ENCODE data around the gene PSMD13. TPM values are rescaled to one million over a fixed set of nuclear protein-coding genes. Genes with fewer than 3 reads are reported as not detected.
A peak's percentile ranks its signal among the peaks of the same experiment; 100 is the strongest.

The PSMD13 gene
- total and polyA plus RNA-seq, 5 donors from 2014 or later: 99.6 to 276 (median 247) TPM

DNA sequence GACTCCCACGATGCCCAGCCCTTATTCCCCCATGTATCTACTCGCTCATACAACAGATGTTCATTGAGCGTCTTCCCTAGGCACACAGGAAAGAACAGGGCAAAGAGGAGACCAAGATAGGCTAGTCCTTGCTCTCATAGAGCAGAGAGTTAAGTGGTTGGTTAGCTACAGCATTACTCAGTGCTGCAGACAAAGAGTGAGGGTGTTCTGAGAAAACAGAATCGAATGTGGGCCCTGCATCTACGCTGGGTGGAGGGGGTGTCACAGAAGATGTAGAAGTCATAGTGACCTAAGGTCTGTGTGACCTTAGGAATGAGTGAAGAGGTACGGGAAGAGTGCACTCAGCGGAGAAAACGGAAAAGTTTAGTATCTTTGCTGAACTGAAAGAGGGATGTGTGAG is 12.3 kb downstream of the PSMD13 start:
- H3K27ac ChIP-seq (ENCODE audit: insufficient read depth, low read length, poor library complexity, severe bottlenecking): no peak overlapping the region
- H3K4me3 ChIP-seq (ENCODE audit: low read depth, low read length): no peak overlapping the region
- ATAC-seq (ENCODE audit: low read depth in 2 of 2): no peak
- no peak for DNase-seq
- H3K4me1 Mint-ChIP-seq: peaks cover 0 to 17% (median 4%) of the 10 kb centered on the region in 4 donors
- H3K36me3 ChIP-seq (ENCODE audit: control insufficient read depth, insufficient read depth, low read length): peaks cover 89% of the 10 kb centered on the region
- H3K36me3 Mint-ChIP-seq: peaks cover 55% of the 10 kb centered on the region
- peaks cover 3% of the 10 kb centered on the region for H3K4me1 ChIP-seq (ENCODE audit: control insufficient read depth, insufficient read depth, low read length, poor library complexity, severe bottlenecking)
- no peak overlapping the region for H3K4me3 Mint-ChIP-seq
- H3K27me3 Mint-ChIP-seq: no peaks in the 10 kb centered on the region
- H3K9me3 Mint-ChIP-seq: peaks cover 0 to 1% (median 0%) of the 10 kb centered on the region in 7 donors
- no peaks in the 10 kb centered on the region for H3K27me3 ChIP-seq (ENCODE audit: control insufficient read depth, insufficient read depth, low read length)
- H3K9me3 ChIP-seq (ENCODE audit: control insufficient read depth in 2 of 2, low read length in 2 of 2): no peaks in the 10 kb centered on the region
- H3K27ac Mint-ChIP-seq: peak overlapping the region in 1 of 3 donors; percentile 84

DNA sequence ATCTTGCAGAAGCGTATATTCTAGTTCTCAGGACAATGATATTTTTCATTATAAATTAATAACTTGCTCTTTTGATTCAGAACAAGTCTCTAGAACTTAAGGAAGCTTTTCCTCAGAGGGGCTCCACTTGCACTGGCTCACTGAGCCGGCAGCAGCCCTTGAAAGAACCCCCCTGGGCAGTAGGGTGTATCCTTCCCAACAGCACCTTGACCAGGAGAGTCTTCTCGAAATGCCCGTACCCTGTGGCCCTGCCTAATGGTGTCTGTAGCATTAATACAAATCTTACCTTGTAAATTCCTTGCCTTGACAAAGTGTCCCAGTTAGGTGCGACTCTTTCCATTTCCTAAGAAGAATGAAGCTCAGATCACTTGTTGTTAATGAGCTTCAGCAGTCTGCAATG is 13.5 kb downstream of the PSMD13 start:
- Mint-ChIP-seq H3K36me3 (peaks cover 49% of the 10 kb centered on the region), H3K9me3 (peaks cover 0 to 1% (median 0%) of the 10 kb centered on the region in 7 donors), H3K4me3 (peak overlapping the region in 1 of 4 donors; percentile 10), H3K27ac (no peak overlapping the region), H3K27me3 (no peaks in the 10 kb centered on the region), H3K4me1 (peaks cover 0 to 16% (median 4%) of the 10 kb centered on the region in 4 donors)
- H3K36me3 ChIP-seq (ENCODE audit: control insufficient read depth, insufficient read depth, low read length): peaks cover 77% of the 10 kb centered on the region
- peak overlapping the region; percentile 29 for H3K27ac ChIP-seq (ENCODE audit: insufficient read depth, low read length, poor library complexity, severe bottlenecking)
- DNase-seq: no peak
- peaks cover 3% of the 10 kb centered on the region for H3K4me1 ChIP-seq (ENCODE audit: control insufficient read depth, insufficient read depth, low read length, poor library complexity, severe bottlenecking)
- no peaks in the 10 kb centered on the region for H3K27me3 ChIP-seq (ENCODE audit: control insufficient read depth, insufficient read depth, low read length)
- no peak for ATAC-seq (ENCODE audit: low read depth in 2 of 2)
- no peak overlapping the region for H3K4me3 ChIP-seq (ENCODE audit: low read depth, low read length)
- no peaks in the 10 kb centered on the region for H3K9me3 ChIP-seq (ENCODE audit: control insufficient read depth in 2 of 2, low read length in 2 of 2)

DNA sequence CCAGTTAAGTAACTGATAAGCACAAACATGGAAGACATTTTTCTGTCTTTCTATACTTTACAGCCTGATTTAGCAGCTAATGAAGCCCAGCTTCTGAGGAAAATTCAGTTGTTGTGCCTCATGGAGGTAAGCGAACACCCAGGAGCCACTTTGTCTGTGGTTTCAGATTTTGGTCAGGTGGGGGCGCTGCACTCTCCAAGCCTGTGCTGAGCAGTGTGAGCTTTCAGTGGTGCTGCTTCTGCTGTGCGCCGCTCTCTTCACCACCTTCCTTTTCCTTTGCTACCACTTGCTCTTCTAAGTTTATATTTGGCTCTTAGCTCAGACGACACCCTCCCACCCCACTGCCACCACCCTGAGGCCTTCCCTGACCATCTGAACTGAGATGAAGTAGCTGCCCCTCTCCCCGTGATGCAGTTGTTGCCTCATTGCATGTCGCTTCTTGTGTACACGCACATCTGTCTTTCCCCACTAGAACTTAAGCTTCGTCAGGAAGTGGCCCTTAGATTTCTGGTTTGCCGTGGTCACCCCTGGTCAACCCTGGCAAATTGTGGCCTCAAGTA is 14.0 kb downstream of the PSMD13 start:
- Mint-ChIP-seq H3K9me3 (peaks cover 0 to 1% (median 0%) of the 10 kb centered on the region in 7 donors), H3K27me3 (no peaks in the 10 kb centered on the region), H3K36me3 (peaks cover 45% of the 10 kb centered on the region), H3K27ac (peak overlapping the region in 1 of 3 donors; percentile 59), H3K4me3 (peak overlapping the region in 1 of 4 donors; percentile 10), H3K4me1 (peaks cover 0 to 13% (median 4%) of the 10 kb centered on the region in 4 donors)
- no peak overlapping the region for H3K4me3 ChIP-seq (ENCODE audit: low read depth, low read length)
- H3K27ac ChIP-seq (ENCODE audit: insufficient read depth, low read length, poor library complexity, severe bottlenecking): peak overlapping the region; percentile 29
- peaks cover 3% of the 10 kb centered on the region for H3K4me1 ChIP-seq (ENCODE audit: control insufficient read depth, insufficient read depth, low read length, poor library complexity, severe bottlenecking)
- ATAC-seq (ENCODE audit: low read depth in 2 of 2): peak; percentile 95 to 96
- H3K27me3 ChIP-seq (ENCODE audit: control insufficient read depth, insufficient read depth, low read length): no peaks in the 10 kb centered on the region
- H3K9me3 ChIP-seq (ENCODE audit: control insufficient read depth in 2 of 2, low read length in 2 of 2): no peaks in the 10 kb centered on the region
- DNase-seq: peak; percentile 59 to 76 (median 74)
- H3K36me3 ChIP-seq (ENCODE audit: control insufficient read depth, insufficient read depth, low read length): peaks cover 72% of the 10 kb centered on the region

DNA sequence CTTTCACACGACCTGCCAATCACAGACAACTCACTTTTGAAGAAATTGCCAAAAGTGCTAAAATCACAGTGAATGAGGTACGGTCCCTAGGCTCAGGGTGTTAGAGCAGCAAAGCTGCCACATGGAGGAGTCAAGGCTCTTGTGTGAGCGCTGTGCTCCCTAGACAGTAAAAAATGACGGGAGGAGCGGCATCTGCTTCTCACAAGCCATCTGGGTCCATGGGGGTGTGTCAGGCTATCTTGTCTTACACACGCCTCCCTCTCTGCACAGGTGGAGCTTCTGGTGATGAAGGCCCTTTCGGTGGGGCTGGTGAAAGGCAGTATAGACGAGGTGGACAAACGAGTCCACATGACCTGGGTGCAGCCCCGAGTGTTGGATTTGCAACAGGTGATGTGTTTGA is 14.8 kb downstream of the PSMD13 start:
- H3K4me1 Mint-ChIP-seq: peaks cover 0 to 10% (median 4%) of the 10 kb centered on the region in 4 donors
- Histone ChIP-seq H3K4me1 (ENCODE audit: control insufficient read depth, insufficient read depth, low read length, poor library complexity, severe bottlenecking) (peaks cover 3% of the 10 kb centered on the region), H3K4me3 (ENCODE audit: low read depth, low read length) (no peak overlapping the region), H3K27me3 (ENCODE audit: control insufficient read depth, insufficient read depth, low read length) (no peaks in the 10 kb centered on the region), H3K36me3 (ENCODE audit: control insufficient read depth, insufficient read depth, low read length) (peaks cover 65% of the 10 kb centered on the region), H3K9me3 (ENCODE audit: control insufficient read depth in 2 of 2, low read length in 2 of 2) (no peaks in the 10 kb centered on the region), H3K27ac (ENCODE audit: insufficient read depth, low read length, poor library complexity, severe bottlenecking) (no peak overlapping the region)
- H3K9me3 Mint-ChIP-seq: peaks cover 0 to 1% (median 0%) of the 10 kb centered on the region in 7 donors
- no peaks in the 10 kb centered on the region for H3K27me3 Mint-ChIP-seq
- no peak overlapping the region for H3K27ac Mint-ChIP-seq
- DNase-seq: no peak
- no peak for ATAC-seq (ENCODE audit: low read depth in 2 of 2)
- H3K36me3 Mint-ChIP-seq: peaks cover 40% of the 10 kb centered on the region
- no peak overlapping the region for H3K4me3 Mint-ChIP-seq

DNA sequence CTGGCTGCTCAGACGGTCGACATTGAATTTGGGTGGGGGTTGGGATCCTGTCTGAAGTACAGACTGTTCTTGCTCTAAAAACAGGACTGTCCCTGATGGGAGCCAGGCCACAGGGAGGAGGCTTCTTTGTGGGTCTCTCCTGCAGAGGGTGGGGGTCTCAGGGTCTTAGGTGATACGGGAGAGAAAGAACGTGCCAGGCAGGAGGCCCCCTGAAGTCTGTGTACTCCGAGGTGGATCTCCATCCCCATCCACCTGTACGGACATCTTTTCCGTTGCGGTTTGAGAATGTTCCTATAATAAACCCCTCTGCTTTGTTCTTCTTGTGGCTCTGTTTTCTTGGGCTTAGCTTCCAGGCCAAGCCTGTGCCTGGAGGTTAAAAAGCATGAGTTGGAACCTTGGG is 15.9 kb downstream of the PSMD13 start:
- Mint-ChIP-seq H3K4me1 (peaks cover 0 to 10% (median 3%) of the 10 kb centered on the region in 4 donors), H3K36me3 (peaks cover 36% of the 10 kb centered on the region), H3K9me3 (no peaks in the 10 kb centered on the region), H3K27me3 (no peaks in the 10 kb centered on the region), H3K4me3 (no peak overlapping the region), H3K27ac (no peak overlapping the region)
- no peak overlapping the region for H3K4me3 ChIP-seq (ENCODE audit: low read depth, low read length)
- H3K4me1 ChIP-seq (ENCODE audit: control insufficient read depth, insufficient read depth, low read length, poor library complexity, severe bottlenecking): peaks cover 3% of the 10 kb centered on the region
- H3K36me3 ChIP-seq (ENCODE audit: control insufficient read depth, insufficient read depth, low read length): peaks cover 54% of the 10 kb centered on the region
- ATAC-seq (ENCODE audit: low read depth in 2 of 2): no peak
- H3K27me3 ChIP-seq (ENCODE audit: control insufficient read depth, insufficient read depth, low read length): no peaks in the 10 kb centered on the region
- no peak overlapping the region for H3K27ac ChIP-seq (ENCODE audit: insufficient read depth, low read length, poor library complexity, severe bottlenecking)
- DNase-seq: no peak
- H3K9me3 ChIP-seq (ENCODE audit: control insufficient read depth in 2 of 2, low read length in 2 of 2): no peaks in the 10 kb centered on the region

DNA sequence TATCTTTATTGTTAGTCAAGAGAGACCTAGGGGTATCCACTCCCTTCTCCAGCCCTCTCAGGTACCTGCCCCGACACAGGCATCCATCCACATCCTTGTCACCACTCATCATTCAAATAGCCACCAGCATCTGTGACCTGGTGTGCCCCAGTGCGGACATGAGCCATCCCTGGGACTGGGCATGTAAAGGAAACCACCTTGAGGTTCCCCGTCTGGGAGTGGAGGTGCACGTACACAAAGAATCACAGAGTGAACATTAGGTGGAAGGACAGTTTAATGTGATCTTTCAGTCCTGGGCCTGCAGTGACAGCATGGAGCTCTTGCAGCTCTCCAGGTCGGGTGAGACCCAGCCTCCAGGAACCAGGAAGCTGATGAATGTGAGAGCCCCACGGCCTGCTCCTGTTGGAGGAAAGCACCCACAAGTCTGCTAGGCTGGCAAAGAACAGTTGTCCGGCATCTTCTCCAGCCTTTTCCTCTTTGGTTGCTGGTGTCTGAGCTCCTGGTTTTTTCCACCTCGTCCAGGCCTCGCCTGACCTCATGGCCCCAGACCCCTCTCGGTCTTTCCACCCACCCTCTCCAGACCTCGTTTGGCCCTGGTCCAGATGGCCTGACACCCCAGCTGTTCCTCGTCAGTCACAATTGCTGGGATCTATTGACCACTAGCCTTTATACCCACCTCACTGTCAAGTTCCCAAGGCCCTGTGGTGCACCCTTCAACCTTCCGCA is 16.5 kb downstream of the PSMD13 start:
- ATAC-seq (ENCODE audit: low read depth in 2 of 2) (no peak), DNase-seq (no peak)
- peaks cover 0 to 10% (median 3%) of the 10 kb centered on the region in 4 donors for H3K4me1 Mint-ChIP-seq
- no peak overlapping the region for H3K4me3 ChIP-seq (ENCODE audit: low read depth, low read length)
- H3K36me3 Mint-ChIP-seq: peaks cover 30% of the 10 kb centered on the region
- no peak overlapping the region for H3K4me3 Mint-ChIP-seq
- H3K27ac ChIP-seq (ENCODE audit: insufficient read depth, low read length, poor library complexity, severe bottlenecking): no peak overlapping the region
- no peaks in the 10 kb centered on the region for H3K9me3 ChIP-seq (ENCODE audit: control insufficient read depth in 2 of 2, low read length in 2 of 2)
- no peaks in the 10 kb centered on the region for H3K27me3 Mint-ChIP-seq
- H3K36me3 ChIP-seq (ENCODE audit: control insufficient read depth, insufficient read depth, low read length): peaks cover 48% of the 10 kb centered on the region
- H3K9me3 Mint-ChIP-seq: no peaks in the 10 kb centered on the region
- H3K27me3 ChIP-seq (ENCODE audit: control insufficient read depth, insufficient read depth, low read length): no peaks in the 10 kb centered on the region
- no peak overlapping the region for H3K27ac Mint-ChIP-seq
- peaks cover 3% of the 10 kb centered on the region for H3K4me1 ChIP-seq (ENCODE audit: control insufficient read depth, insufficient read depth, low read length, poor library complexity, severe bottlenecking)

DNA sequence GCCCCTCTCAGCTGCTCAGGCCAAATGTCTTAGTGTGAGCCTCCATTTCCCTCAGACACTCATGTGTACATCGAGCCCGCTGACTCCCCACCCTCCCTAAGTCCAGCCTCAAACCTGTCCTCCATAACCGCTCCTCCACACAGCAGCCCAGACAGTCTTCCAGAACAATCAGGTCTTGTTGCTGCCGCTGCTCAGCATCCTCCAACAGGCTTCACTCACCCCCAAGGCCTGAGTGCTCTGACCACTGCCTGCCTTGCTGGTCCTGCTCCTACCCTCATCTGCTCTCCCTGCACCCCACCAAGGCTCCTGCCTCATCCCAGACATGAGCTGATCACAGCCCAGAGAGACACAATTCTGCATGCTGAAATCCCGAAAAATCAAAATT is 17.1 kb downstream of the PSMD13 start:
- DNase-seq: no peak
- H3K9me3 ChIP-seq (ENCODE audit: control insufficient read depth in 2 of 2, low read length in 2 of 2): no peaks in the 10 kb centered on the region
- Mint-ChIP-seq H3K27ac (peak overlapping the region in 1 of 3 donors; percentile 51), H3K4me3 (no peak overlapping the region), H3K27me3 (no peaks in the 10 kb centered on the region), H3K4me1 (peaks cover 0 to 10% (median 3%) of the 10 kb centered on the region in 4 donors), H3K9me3 (no peaks in the 10 kb centered on the region), H3K36me3 (peaks cover 26% of the 10 kb centered on the region)
- no peaks in the 10 kb centered on the region for H3K27me3 ChIP-seq (ENCODE audit: control insufficient read depth, insufficient read depth, low read length)
- ATAC-seq (ENCODE audit: low read depth in 2 of 2): no peak
- no peak overlapping the region for H3K27ac ChIP-seq (ENCODE audit: insufficient read depth, low read length, poor library complexity, severe bottlenecking)
- peaks cover 3% of the 10 kb centered on the region for H3K4me1 ChIP-seq (ENCODE audit: control insufficient read depth, insufficient read depth, low read length, poor library complexity, severe bottlenecking)
- peaks cover 42% of the 10 kb centered on the region for H3K36me3 ChIP-seq (ENCODE audit: control insufficient read depth, insufficient read depth, low read length)
- no peak overlapping the region for H3K4me3 ChIP-seq (ENCODE audit: low read depth, low read length)
